Measurements from ENCODE around the gene EEF1AKMT2. TPM values are rescaled to one million over a fixed set of nuclear protein-coding genes. Genes with fewer than 3 reads are reported as not detected.
"Not testable (repeated sequence)": the region's sequence is repeated elsewhere in the genome, so short reads cannot be mapped to it uniquely, and the experiment has no call there.

The EEF1AKMT2 gene
- total RNA-seq, 1 experiment from 2014 or later: 28.9 TPM

DNA sequence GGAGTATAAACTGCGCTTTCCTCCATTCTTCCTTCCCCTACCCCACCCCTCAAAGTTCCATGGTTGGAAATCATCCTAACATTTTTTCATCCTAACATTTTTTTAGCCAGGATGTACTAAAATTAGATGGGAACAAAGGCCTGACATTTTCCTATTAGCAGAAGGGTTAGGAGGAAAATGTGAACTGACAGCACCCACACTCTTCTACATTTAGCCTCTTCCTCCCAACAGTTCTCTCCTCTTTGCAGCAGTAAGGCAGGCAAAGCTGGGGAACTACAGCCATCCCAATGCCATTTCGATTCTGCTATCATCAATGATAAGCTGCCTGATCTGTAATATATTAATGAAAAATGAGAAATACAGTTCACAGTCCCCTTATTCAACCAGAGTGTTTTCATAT is 36.1 kb downstream of the EEF1AKMT2 start:
- no peak for DNase-seq (ENCODE audit: low read depth)

DNA sequence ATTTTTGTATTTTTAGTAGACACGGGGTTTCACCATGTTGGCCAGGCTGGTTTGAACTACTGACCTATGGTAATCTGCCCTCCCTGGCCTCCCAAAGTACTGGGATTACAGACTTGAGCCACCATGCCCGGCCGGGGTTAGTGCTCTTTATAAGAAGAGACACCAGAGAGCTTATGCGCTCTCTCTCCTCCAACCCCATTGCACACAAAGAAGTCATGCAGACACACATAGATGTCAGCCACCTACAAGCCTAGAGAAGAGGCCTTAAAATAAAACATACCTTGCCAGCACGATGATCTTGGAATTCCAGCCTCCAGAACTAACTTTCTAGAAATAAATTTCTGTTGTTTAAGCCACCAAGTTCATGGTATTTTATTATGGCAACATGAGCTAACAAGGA is 37.5 kb downstream of the EEF1AKMT2 start:
- DNase-seq (ENCODE audit: low read depth): no peak

DNA sequence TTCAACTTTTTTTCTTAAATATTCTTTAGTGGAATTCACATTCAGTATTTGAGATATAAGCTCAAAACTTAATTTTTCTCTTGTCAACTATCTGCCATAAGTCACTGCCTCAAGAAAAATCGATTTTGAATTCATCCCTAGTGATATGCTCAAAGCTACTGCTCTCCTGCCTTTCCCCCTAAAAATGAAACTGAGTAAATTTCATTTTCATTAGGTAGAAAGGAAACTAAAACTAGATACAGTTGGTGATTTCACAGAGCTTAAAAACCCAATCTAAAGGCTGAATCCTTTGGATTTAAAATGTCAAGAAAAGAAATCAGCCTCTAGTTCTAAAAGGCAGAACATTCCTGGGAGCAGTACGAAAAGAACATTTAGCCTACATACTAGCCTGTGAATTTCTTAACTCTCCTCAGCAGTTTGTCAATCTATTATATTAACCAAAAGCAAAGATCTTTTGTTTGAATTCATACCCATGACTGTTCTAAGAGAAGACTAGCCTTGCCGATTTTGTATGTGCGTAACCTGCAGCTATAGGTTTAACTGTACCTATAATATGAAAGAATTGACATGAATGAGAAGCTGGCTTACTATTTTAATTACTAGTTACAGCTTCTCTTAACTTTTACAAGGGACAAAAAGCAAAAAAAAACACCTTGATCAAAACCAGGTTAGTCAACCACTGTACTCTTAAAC is 42.6 kb downstream of the EEF1AKMT2 start:
- DNase-seq (ENCODE audit: low read depth): no peak

DNA sequence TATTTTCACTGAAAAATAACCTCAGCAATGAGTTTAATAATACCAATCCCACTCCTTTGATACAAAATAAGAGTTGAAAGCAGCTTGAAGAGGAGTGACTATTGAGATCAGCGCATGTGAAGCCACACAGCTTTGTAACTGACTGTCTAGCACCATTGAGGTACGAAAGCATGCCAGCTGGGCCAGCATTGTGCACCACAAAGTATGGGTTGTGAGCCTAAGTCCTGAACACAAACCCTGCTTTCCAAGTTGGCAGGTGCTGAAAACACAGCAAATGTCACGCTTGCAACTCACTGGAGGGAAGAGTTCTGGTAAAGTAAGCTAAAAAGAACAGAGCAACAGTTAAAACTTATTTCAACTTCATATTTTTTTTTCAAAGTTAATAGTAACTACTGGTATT is 43.5 kb downstream of the EEF1AKMT2 start:
- no peak for DNase-seq (ENCODE audit: low read depth)

DNA sequence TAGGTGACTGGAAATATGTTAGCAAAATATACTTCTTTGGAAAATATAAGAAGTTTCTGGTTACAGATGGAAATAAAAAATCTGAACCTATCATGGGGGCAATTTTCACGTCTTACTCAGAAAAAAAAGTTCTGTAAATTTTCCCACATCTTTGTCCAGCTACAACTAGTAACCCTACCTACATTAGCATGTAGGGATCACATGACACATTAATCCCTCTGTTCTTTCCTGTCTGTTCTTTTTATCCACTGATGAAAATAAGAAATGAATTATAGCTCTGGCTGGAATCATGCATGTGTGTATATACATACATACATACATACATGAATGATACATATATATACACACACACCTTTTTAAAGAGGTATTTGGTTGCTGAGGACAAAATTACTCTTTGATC is 43.9 kb downstream of the EEF1AKMT2 start:
- DNase-seq (ENCODE audit: low read depth): no peak

DNA sequence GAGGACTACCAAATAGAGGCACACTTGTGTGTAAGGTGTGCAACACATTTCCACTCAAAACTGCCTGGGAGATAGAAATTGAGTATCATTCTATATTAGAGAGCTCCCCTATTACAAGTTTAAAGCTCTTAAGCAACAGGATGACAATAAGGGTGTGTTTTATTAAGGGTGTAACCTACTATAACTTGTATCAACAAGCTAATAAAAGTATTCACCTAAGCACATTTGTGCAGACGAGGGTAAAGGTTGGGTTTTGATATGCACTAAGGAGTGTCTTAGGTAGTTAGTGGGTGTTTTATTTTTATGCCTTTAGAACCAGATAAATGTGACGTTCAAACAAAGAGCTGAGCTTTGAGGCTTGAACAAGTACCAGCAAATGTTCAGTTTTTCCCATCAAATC is 44.7 kb downstream of the EEF1AKMT2 start:
- DNase-seq (ENCODE audit: low read depth): no peak

DNA sequence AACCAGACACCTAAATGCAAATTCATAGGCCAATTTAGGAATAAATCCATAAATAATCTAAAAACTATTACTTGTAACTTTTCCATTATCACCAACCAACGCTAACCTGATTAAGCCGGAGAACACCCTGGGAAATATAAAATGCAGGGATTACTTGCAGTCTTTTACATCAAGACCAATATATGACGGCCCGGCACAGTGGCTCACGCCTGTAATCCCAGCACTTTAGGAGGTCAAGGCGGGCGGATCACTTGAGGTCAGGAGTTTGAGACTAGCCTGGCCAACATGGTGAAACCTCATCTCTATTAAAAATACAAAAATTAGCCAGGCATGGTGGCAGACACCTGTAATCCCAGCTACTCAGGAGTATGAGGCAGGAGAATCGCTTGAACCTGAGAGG is 45.2 kb downstream of the EEF1AKMT2 start:
- DNase-seq (ENCODE audit: low read depth): not testable (repeated sequence)

DNA sequence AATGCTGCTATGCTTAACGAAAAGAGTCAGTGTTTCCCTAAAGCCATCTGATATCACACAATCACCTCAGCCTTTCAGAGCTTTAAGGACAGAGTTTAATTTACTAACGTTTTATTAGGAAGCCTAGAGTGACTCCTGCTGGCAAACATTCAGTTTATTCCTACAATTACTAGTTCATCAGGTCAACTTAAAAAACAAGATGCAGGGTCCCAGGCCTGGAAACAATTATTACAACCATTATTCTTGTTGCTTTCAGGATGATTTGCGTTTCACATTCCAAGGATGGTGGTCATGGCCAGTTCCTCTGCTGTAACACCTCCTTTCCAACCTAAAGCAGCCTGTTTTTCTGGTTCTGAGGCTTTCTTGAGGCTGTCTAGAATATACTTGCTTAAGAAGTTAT is 46.0 kb downstream of the EEF1AKMT2 start:
- peak; percentile 57 for DNase-seq (ENCODE audit: low read depth)

DNA sequence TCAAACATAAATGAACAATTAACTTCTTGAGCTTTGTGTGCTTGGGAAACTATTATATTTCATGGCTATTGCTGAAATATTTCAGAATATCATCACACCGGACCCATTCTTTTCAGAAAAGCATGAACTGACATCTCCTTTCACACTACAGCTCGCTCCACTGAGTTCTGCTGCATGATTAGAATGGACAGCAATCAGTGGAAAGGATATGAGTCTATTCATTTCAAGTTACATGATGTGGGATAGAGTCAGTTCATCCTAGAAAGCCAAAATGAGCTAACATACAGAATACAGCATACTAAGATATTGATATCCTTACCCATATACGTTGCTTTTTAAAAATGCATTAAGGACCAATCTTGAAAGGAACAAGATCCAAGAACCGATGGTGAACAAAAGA is 46.4 kb downstream of the EEF1AKMT2 start:
- DNase-seq (ENCODE audit: low read depth): peak; percentile 5

DNA sequence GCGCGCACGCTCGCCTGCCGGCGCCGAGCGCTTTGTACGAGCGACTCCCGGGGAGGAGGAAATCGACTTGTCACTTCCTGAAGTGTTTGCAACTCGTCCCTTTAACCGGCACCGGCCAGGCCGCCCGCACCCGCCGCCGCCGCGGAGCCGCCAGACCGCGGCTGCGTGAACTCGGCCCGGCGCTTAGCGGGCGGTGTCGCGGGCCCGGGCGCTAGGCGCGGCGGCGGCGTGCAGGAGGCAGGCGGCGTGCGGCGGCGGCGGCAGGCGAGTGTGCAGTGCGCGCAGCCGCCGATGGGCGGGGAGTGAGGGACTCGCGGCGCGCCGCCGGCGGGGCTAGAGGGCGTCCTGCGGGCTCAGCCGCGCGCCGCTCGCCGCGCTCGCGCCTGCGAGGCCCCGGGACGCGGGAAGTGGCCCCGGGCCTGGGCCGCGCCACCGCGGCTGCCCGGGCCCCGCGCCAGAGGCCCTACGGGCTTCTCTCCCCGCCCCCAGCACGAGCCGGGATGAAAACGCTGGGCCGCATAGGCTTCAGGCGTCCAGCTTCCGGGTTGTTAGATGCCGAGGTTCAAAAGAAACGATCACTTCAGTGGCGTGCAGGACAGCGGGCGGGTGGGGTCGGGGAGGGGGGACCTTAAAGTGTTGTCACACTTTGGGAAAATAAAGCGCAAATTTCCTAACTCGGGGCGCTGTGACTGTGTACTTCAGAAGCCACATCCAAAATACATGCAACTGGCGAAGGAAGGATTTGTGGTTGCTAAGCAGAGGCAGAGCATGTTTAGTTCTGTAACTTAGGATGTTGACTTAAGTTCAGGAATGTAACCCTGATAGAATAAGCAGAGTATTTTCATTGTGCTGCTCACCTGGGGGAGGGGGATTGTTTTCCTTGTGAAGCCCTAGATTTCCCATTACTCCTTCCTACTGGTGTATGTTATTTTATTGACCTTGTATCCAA is 47.3 kb downstream of the EEF1AKMT2 start, which contains the start of gene FAM53B:
Gene FAM53B, minus strand, starts transcription at position 277 of the 949 bp plus-strand sequence. CDS start 37,665 bp downstream, outside the sequence.
- DNase-seq (ENCODE audit: low read depth): peak; percentile 85

DNA sequence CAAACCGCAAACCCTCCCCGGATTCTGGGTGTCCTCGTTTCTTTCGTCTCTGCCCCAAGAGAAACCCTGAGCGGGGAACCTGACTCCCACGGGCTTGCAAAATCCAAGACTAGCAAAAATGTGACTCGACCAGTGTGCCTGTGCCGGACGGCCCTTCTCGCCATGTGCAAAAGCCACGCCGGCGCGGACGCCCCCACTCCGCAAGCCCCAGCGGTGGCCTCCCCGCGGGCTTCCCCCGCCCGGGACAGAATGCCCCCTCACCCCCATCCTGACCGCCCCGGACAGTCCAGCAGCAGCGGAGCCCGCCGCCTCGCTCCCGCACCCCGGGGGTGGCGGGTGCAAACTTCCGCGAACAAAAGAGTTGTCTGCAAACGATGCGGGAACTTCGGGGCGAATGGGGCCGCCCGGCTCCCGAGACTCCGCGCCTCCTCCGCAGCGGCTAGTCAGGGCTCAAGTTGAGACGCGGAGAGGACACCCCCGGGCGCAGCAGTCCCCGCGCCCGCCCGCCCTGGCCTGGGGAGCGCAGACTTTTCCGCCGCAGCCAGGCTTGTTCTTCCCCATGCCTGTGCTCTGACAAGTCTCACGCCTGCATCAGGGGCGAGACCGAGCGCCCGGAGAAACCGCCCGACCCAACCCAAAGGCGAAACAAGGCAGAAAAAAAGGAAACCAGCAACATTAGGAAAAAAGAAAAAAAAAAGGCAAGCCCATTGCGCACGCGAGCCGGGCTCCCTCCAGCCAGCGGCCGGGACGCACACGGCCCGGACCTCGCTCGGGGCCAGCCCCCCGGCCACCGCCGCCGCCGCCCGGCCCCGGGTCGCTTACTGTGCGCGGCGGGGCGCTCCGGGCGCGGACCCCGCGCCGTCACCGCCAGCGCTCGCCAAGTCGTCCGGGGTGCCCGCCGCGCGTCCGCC is 48.2 kb downstream of the EEF1AKMT2 start:
- DNase-seq (ENCODE audit: low read depth): peak; percentile 32

DNA sequence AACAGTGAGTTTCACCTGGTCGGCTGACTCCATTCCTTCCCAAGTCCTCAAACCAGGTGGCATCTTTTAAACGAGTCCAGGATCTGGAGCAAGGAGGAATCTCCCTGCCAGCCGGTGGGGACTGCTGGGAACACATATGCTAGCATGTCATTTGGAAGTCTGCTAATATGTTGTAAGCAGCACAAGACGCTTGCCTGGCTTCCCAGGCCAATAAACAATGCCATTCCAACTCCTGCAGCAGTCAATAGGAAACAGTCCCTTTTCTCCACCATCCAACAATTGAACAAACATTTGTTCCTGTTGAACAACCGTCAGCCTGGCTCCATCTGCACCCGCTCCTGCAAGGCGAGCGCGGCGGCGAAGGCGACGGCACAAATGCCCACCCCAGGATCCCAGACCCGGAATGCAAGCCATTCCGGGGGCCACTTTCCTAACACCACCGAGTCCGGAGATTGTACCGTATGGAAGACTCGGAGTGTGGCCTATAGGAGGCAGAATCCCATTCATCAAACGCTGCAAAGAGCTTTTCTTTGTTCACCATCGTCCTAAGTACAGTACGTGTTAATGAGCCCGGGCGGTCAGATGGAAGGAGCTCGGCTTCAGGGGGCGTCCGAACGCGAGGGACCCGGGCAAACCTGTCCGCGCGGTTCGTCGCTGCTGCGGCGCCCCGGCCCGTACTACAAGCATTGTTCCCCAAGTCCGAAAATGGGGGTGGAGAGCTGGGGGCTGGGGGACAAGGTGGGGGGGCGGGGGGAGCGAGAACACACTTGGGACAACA is 49.1 kb downstream of the EEF1AKMT2 start:
- DNase-seq (ENCODE audit: low read depth): no peak

DNA sequence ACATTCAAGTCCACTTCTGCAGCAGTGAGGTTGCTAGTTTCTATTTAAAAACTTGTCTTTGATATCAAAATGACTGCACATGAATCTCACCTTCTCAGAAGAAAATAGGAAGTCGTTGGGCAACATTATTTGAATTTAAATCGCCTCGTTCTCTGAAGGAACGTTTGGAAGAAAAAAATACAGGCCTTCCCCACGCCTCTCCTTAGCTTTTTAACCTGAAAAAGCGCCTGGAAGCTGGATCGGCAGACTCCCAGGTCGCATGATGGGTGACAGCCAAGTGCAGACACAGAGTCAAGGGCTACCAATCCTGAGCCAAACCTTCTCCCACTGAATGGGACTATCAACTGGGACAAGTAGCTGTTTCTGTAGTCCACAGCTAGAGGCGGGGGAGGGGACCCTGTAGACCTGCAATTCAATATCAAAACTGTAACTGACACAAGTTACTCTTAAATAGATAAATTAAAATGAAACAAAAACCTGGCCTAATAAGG is 49.7 kb downstream of the EEF1AKMT2 start:
- no peak for DNase-seq (ENCODE audit: low read depth)

DNA sequence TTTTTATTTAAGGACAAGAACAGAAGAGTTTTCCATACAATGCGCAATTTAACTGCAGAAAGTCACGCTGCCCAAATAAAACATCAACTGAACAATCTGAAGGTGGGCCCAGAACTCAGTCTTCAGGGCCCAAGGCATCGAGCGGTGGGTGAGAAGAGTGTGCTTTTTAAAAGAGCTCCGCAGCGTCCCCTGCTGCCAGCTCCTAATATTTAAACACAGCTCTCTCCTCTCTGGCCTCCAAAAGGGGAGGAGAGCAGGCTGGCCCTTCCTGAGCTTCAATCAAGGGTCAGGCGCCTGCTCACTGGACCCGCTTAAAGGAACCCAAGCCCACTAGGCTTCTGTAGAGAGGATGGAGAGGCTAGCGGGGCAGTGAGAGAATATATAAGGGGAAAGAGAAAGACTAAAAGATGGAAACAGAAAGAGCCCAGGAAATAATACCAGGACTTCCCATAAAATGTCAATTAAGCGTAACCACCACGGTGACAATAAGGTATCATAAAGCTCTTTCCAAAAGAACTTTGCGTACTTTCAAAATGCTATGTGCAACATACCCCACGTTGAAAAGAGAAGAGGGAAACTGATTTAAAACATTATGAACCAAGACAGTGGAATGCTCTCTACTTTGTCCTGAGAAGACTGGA is 50.3 kb downstream of the EEF1AKMT2 start:
- peak; percentile 75 for DNase-seq (ENCODE audit: low read depth)

DNA sequence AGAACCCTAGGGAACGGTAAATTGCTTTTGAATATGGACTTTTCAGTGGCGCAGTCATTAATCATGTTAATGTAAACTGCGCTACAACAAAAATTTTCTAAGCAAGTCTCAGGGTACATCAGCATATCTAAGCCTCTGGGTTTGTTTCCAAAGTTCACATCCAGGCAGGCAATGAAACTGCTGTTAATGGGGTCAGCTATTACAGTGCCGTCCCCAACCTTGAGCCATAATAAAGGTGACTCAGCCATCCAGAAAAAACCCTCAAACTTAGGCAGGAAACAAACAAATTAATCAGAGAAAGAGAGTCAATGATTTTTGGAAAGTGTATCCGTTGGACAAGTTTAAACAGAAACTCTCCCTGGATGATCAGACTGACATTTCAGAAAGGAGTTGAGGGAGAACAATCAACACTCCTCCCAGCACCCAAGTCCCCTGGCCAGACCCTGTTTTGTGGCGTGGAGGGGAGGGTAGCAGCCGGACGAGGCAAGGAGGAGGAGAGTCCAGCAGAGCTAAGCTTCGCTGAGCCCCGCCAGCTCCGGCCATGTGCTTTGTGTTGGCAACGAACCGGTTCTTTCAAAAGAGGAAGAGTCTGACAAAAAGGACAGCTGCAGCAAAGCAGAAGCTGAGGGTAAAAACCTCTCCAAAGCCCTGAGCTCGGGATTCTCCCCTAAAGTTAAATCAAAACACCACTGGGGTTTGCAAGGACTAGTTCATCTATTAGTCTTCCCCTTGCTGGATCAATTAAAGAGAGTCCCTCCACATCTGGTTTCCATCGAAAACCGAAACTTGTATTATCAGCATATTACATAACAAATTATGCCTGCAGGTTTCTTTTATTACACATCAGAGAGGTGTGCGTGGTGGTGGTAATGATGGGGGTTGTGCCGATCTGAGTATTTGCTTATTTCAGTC is 51.1 kb downstream of the EEF1AKMT2 start:
- DNase-seq (ENCODE audit: low read depth): peak; percentile 75

DNA sequence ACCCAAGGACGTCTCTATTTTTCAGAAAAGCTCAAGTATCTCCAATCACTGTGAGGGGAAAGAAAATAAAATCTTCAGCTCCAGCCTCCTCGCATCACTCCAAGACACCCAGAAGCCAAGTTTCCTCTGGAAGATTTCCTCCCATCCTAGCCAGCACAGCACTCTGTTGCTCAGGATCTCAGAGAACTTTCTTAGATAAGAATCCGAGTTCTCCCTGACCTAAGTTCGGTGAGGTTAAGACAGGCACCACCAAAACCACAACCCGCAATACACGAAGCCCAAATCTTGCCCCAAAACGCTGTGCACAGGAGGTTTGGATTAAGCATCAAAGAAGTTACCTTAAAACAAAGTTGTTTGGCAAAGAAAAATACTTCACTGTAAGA is 51.7 kb downstream of the EEF1AKMT2 start:
- DNase-seq (ENCODE audit: low read depth): peak; percentile 29

DNA sequence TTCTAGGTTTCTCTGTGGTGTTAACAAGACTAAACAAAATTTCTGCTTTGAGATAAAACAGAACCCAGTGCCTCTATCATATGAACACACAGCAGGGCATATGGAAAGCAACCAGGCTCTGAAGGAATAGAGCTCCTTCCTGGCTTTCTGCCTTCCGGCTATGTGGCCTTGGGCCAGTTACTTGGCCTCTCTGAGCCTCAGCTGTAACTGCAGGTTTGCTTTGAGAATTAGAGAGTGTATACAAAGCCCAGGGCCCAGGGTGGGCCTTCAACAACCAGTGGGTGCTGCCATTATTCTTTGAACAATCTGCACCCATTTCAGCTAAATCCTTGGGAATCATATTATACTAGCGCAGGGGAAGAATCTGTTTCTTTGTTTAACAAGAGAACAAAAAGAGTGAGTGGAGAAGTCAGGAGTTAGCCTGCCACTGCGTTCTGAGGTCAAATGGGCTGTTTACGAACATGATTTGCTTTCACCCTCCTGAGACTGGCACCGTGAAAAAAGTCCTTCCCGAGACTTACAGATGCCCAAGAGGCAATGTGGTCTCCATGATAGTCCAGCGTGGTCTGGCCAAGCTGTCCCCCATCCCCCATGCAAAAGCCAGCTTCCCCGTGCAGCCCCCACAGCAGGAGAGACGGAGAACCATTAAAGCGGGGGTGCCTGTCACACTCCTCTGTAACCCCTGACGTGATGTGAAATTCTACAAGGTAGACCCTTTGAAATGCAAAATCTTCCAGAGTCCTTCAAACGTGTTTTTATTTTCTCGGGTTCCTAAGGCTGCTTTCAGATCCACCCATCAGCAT is 52.4 kb downstream of the EEF1AKMT2 start:
- DNase-seq (ENCODE audit: low read depth): no peak

DNA sequence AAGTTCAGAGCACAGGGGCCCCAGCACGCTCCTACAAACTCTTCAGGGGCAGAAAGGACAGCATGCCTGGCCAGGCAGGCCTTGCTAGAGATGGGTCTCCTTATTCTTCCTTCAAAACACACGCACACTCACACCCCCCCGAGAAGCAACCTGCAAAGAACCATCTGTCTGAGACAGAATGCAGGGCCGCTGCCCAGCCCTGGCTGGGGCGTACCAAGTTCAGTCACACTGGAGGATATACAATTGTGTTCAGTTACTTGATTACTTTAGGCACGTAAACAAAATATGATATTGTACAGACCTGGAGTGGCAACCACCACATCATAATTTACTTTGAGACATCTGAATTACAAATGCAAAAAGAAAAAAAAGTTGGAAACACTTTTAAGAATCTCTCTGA is 53.2 kb downstream of the EEF1AKMT2 start:
- no peak for DNase-seq (ENCODE audit: low read depth)
